D721Med (cell line): ENCODE results near the gene TOR1AIP2.

Experiments used
- DNase-seq: peaks from one replicate; pipeline ENCODE4 v3.0.0; 2011; ENCODE audit warnings: low spot score; ENCODE audit not compliant: insufficient read length
- FAIRE-seq: peaks from 2 replicates; lab custom pipeline; 2011; peaks lifted over from hg19 to GRCh38; lab: Jason Lieb, UNC
- TF ChIP-seq, protein P1 (sequence below): IDR thresholded peaks from 2 replicates; pipeline ENCODE4 v1.5.1; 2012; ENCODE audit warnings: mild to moderate bottlenecking, control low read depth; ENCODE audit not compliant: insufficient read depth; ENCODE audit errors: missing control alignments

Gene TOR1AIP2

DNA sequence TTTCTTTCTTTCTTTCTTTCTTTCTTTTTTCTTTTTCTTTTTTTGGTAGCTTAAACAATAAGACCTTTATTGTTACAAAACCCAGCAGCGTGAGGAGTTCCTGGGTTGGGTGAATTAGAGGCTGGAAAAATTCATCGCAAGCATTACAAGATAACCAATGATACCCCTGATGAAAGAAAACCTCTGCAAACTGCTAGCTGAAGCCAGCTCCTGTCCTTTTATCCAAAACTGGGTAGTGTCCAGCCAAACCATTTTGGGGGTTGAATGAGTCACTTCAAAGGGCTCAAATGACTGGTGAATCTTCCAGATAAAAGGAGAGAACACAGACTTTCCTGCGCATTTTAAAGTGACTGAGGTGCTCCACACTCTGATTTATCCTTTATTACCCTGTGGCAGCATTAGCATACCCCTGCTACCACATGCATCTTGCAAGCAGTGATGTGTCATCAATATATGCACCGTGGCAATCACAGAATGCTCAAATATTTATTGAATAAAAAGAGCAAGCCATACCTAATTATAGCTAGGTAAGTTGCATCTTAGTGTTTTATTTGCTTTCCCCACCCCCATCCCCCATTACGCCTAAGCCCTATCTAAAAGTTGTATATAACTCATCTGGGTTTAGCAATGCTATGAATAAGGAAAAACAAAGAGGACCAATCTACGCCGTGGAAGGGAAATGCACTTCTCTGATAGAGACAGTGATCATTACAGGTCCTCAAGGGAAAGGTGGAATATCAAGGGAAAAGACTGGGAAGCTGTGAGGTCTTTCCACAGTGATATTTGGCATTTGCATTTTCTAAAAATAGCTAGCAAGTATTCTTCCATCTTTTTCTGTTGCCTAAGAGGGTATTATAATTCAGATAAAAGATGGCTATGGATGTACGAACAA is 44.6 kb upstream of the TOR1AIP2 start:
- DNase-seq (no peak), FAIRE-seq (no peak)
- TF ChIP-seq, protein P1, sequence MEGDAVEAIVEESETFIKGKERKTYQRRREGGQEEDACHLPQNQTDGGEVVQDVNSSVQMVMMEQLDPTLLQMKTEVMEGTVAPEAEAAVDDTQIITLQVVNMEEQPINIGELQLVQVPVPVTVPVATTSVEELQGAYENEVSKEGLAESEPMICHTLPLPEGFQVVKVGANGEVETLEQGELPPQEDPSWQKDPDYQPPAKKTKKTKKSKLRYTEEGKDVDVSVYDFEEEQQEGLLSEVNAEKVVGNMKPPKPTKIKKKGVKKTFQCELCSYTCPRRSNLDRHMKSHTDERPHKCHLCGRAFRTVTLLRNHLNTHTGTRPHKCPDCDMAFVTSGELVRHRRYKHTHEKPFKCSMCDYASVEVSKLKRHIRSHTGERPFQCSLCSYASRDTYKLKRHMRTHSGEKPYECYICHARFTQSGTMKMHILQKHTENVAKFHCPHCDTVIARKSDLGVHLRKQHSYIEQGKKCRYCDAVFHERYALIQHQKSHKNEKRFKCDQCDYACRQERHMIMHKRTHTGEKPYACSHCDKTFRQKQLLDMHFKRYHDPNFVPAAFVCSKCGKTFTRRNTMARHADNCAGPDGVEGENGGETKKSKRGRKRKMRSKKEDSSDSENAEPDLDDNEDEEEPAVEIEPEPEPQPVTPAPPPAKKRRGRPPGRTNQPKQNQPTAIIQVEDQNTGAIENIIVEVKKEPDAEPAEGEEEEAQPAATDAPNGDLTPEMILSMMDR, result no peak

GRCh38 chr1:179921472-179921871 is 43.9 kb upstream of the TOR1AIP2 start:
- FAIRE-seq (peak; percentile 25), DNase-seq (no peak)
- TF ChIP-seq, protein P1, result no peak

DNA sequence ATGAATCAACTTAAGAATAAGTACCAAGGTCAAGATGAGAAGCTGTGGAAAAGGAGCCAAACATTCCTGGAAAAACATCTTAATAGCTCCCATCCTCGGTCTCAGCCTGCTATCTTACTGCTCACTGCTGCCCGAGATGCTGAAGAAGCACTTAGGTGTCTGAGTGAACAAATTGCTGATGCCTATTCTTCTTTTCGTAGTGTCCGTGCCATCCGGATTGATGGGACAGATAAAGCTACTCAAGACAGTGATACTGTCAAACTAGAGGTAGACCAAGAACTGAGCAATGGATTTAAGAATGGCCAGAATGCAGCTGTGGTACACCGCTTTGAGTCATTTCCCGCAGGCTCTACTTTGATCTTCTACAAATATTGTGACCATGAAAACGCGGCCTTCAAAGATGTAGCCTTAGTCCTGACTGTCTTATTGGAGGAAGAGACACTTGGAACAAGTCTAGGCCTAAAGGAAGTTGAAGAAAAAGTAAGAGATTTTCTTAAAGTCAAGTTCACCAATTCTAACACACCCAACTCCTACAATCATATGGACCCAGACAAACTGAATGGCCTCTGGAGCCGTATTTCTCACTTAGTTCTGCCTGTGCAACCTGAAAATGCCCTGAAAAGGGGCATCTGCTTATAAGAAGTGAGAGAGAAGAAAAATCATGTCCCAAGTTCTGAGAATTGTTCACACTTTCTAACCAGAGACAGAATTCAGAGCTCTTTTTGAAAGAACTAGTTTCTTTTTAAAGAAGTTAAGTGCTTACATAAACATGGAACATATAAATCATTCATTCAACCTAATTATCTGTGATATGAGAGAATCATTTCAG is 40.2 kb upstream of the TOR1AIP2 start:
- FAIRE-seq (peak; percentile 25), DNase-seq (no peak)
- TF ChIP-seq, protein P1, result no peak

DNA sequence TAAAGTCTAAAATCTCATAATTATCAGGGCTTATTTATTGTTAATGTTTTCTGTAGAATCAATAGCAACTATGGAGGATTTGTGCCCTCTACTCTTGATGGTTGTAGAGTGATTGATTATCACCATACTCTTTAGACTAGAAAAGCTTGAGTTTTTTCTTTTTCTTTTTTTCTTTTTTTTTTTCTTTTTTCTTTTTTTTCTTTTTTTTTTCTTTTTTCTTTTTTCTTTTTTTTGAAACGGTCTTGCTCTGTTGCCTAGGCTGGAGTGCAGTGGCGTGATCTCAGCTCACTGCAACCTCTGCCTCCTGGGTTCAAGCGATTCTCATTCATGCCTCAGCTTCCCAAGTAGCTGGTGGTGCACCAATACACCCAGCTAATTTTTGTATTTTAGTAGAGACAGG is 34.2 kb upstream of the TOR1AIP2 start:
- FAIRE-seq, result no peak
- no peak for DNase-seq
- TF ChIP-seq, protein P1, result no peak

- DNase-seq (no peak), FAIRE-seq (peak; percentile 56)
- TF ChIP-seq, protein P1, result no peak
These were observed 33.3 kb upstream of the TOR1AIP2 start for GRCh38 chr1:179910934-179911333.

GRCh38 chr1:179889589-179889988 is 12.0 kb upstream of the TOR1AIP2 start:
- TF ChIP-seq, protein P1, result no peak
- DNase-seq (no peak), FAIRE-seq (no peak)
